K562 (cell line): ENCODE measurements around the gene WDR90. TPM values are rescaled to one million over a fixed set of nuclear protein-coding genes. Genes with fewer than 3 reads are reported as not detected.

ENCODE experiments used
- ATF1 ChIP-seq, 2 experiments: fragments of 450-650 bp in 1 of 2; IDR thresholded peaks; 2 replicates each; pipeline ENCODE4 v1.6.1; 2016; ENCODE audit warnings: missing compliant biosample characterization in 1 of 2, missing genetic modification characterization in 1 of 2
- MAFK ChIP-seq: IDR thresholded peaks from 2 replicates; pipeline ENCODE4 v1.6.1; 2011; ENCODE audit warnings: low read length, improper control_type of control experiment
- POLR2B ChIP-seq: fragments of 450-650 bp; IDR thresholded peaks from 2 replicates; pipeline ENCODE4 v1.6.1; 2018; ENCODE audit warnings: low read depth; ENCODE audit not compliant: partially characterized antibody
- SMC3 ChIP-seq: conservative IDR thresholded peaks from 2 replicates; pipeline ENCODE4 v1.6.1; 2011; ENCODE audit warnings: low read depth, low read length, improper control_type of control experiment; ENCODE audit not compliant: insufficient read depth
- SNRNP70 ChIP-seq: fragments of 200-400 bp; formaldehyde crosslinking; optimal IDR thresholded peaks from 2 replicates; pipeline ENCODE3; 2017; ENCODE audit warnings: low read depth, low read length
- polyA plus RNA-seq, 8 experiments: library from polyadenylated mRNA; depleted of rRNA in 4 of 8; stranded (reverse) in 5 of 8; unstranded in 3 of 8; fragments of >200 nt; fragmentation: Nextera tagmentation in 2 of 8; fragmentation: Illumina TruSeq in 1 of 8; extraction: Ambion mirVana in 2 of 8; extraction: Trizol in 1 of 8; gene quantifications; 2 replicates each; pipeline versions ENCODE4 v1.2.1 to v1.2.3, GENCODE V29; 2011 to 2014; ENCODE audit warnings: inconsistent platforms in 1 of 8, missing spikeins in 1 of 8
- total RNA-seq, 7 experiments: library from RNA; depleted of rRNA in 6 of 7; stranded (reverse); fragments of >200 nt in 6 of 7; fragmentation: Illumina TruSeq in 2 of 7; extraction: Trizol in 2 of 7; gene quantifications; 2 replicates each; pipeline versions ENCODE4 v1.2.1 to v1.2.3, GENCODE V29; 2011 to 2021; ENCODE audit warnings: low replicate concordance in 1 of 7
- TF ChIP-seq, protein P1 (sequence below): fragments of 450-650 bp; IDR thresholded peaks from 2 replicates; pipeline ENCODE4 v1.6.1; 2016; ENCODE audit warnings: borderline replicate concordance
- TF ChIP-seq, protein P2 (sequence below): fragments of 250-450 bp; sonication (Bioruptor Pico); IDR thresholded peaks from 2 replicates; pipeline ENCODE4 v1.5.0; 2022; ENCODE audit warnings: mild to moderate bottlenecking
- TF ChIP-seq, protein P3 (sequence below): fragments of 450-650 bp; IDR thresholded peaks from 2 replicates; pipeline ENCODE4 v1.6.1; 2016; ENCODE audit warnings: low read depth, mild to moderate bottlenecking, moderate library complexity
- TF ChIP-seq, protein P4 (sequence below): fragments of 200-600 bp; sonication (generic); IDR thresholded peaks from one replicate; pipeline ENCODE4 v1.6.1; 2012; ENCODE audit warnings: mild to moderate bottlenecking, low read depth, low read length, inconsistent platforms

The WDR90 gene
- total and polyA plus RNA-seq, 9 of the 15 experiments (the other 6 are each of a cell fraction or from before 2014, with no cell fraction given) = 0.44 to 12.6 (median 3.3) TPM

DNA sequence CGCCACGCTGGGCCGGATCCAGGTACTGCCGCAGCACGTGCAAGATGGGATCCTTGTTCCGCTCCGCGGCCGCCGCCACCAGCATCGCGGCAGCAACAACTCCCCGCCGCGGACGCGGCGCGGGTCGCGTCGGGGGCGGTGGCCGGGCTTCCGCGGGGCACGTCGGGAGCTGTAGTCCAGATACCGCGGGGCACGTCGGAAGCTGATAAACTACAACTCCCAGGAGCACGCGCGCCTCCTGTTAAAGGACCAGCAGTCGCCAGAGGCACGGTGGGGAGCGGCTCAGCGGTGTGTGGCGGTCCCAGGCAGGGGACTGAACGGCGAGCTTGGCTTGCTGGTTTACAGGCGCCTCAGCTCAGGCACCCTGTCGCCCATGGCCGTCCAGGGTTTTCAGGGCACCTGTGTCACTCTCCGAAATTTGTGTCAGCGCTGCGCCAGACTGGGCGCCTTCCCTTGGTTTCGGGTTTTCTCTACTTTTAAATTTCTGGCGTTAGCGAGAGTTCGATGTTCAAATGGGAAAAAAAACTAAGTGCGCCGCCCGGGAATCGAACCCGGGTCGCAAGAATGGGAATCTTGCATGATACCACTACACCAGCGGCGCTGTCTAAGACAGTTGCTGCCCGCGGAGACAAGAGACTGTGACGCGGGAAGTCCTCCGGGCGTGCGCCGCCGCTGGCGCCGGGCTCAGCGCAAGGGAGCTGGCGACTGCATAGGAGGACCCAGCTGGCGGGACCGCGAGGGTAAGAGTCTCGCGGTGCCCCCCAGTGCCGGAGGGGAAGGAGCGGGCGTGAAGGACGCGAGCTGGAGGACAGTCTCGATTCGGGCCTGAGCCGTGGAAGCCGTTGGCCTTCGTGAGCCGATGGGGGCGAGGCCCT lies 12.7 kb upstream of the WDR90 start, which contains the start of gene METTL26 (continued):
- TF ChIP-seq, protein P1, sequence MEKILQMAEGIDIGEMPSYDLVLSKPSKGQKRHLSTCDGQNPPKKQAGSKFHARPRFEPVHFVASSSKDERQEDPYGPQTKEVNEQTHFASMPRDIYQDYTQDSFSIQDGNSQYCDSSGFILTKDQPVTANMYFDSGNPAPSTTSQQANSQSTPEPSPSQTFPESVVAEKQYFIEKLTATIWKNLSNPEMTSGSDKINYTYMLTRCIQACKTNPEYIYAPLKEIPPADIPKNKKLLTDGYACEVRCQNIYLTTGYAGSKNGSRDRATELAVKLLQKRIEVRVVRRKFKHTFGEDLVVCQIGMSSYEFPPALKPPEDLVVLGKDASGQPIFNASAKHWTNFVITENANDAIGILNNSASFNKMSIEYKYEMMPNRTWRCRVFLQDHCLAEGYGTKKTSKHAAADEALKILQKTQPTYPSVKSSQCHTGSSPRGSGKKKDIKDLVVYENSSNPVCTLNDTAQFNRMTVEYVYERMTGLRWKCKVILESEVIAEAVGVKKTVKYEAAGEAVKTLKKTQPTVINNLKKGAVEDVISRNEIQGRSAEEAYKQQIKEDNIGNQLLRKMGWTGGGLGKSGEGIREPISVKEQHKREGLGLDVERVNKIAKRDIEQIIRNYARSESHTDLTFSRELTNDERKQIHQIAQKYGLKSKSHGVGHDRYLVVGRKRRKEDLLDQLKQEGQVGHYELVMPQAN = peak; percentile 79; the same call in 1 of the 2 replicates
- TF ChIP-seq SNRNP70 = no peak
- TF ChIP-seq, protein P2, sequence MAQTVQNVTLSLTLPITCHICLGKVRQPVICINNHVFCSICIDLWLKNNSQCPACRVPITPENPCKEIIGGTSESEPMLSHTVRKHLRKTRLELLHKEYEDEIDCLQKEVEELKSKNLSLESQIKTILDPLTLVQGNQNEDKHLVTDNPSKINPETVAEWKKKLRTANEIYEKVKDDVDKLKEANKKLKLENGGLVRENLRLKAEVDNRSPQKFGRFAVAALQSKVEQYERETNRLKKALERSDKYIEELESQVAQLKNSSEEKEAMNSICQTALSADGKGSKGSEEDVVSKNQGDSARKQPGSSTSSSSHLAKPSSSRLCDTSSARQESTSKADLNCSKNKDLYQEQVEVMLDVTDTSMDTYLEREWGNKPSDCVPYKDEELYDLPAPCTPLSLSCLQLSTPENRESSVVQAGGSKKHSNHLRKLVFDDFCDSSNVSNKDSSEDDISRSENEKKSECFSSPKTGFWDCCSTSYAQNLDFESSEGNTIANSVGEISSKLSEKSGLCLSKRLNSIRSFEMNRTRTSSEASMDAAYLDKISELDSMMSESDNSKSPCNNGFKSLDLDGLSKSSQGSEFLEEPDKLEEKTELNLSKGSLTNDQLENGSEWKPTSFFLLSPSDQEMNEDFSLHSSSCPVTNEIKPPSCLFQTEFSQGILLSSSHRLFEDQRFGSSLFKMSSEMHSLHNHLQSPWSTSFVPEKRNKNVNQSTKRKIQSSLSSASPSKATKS (CRISPR knock-in tag) = no peak
- peak; percentile 51 for TF ChIP-seq POLR2B
- TF ChIP-seq, protein P3, sequence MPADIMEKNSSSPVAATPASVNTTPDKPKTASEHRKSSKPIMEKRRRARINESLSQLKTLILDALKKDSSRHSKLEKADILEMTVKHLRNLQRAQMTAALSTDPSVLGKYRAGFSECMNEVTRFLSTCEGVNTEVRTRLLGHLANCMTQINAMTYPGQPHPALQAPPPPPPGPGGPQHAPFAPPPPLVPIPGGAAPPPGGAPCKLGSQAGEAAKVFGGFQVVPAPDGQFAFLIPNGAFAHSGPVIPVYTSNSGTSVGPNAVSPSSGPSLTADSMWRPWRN = no peak
- TF ChIP-seq ATF1 (CRISPR knock-in tag; IDR thresholded peaks at IDR 0.05) = no peak
- peak; percentile 86 for TF ChIP-seq ATF1 (tag; IDR thresholded peaks at IDR 0.05)
- peak; percentile 28; the same call in 1 of the 2 replicates for TF ChIP-seq MAFK
- TF ChIP-seq SMC3 = 0 out of 2 replicates have a peak, but pooled peaks have one; percentile 7
- TF ChIP-seq, protein P4, sequence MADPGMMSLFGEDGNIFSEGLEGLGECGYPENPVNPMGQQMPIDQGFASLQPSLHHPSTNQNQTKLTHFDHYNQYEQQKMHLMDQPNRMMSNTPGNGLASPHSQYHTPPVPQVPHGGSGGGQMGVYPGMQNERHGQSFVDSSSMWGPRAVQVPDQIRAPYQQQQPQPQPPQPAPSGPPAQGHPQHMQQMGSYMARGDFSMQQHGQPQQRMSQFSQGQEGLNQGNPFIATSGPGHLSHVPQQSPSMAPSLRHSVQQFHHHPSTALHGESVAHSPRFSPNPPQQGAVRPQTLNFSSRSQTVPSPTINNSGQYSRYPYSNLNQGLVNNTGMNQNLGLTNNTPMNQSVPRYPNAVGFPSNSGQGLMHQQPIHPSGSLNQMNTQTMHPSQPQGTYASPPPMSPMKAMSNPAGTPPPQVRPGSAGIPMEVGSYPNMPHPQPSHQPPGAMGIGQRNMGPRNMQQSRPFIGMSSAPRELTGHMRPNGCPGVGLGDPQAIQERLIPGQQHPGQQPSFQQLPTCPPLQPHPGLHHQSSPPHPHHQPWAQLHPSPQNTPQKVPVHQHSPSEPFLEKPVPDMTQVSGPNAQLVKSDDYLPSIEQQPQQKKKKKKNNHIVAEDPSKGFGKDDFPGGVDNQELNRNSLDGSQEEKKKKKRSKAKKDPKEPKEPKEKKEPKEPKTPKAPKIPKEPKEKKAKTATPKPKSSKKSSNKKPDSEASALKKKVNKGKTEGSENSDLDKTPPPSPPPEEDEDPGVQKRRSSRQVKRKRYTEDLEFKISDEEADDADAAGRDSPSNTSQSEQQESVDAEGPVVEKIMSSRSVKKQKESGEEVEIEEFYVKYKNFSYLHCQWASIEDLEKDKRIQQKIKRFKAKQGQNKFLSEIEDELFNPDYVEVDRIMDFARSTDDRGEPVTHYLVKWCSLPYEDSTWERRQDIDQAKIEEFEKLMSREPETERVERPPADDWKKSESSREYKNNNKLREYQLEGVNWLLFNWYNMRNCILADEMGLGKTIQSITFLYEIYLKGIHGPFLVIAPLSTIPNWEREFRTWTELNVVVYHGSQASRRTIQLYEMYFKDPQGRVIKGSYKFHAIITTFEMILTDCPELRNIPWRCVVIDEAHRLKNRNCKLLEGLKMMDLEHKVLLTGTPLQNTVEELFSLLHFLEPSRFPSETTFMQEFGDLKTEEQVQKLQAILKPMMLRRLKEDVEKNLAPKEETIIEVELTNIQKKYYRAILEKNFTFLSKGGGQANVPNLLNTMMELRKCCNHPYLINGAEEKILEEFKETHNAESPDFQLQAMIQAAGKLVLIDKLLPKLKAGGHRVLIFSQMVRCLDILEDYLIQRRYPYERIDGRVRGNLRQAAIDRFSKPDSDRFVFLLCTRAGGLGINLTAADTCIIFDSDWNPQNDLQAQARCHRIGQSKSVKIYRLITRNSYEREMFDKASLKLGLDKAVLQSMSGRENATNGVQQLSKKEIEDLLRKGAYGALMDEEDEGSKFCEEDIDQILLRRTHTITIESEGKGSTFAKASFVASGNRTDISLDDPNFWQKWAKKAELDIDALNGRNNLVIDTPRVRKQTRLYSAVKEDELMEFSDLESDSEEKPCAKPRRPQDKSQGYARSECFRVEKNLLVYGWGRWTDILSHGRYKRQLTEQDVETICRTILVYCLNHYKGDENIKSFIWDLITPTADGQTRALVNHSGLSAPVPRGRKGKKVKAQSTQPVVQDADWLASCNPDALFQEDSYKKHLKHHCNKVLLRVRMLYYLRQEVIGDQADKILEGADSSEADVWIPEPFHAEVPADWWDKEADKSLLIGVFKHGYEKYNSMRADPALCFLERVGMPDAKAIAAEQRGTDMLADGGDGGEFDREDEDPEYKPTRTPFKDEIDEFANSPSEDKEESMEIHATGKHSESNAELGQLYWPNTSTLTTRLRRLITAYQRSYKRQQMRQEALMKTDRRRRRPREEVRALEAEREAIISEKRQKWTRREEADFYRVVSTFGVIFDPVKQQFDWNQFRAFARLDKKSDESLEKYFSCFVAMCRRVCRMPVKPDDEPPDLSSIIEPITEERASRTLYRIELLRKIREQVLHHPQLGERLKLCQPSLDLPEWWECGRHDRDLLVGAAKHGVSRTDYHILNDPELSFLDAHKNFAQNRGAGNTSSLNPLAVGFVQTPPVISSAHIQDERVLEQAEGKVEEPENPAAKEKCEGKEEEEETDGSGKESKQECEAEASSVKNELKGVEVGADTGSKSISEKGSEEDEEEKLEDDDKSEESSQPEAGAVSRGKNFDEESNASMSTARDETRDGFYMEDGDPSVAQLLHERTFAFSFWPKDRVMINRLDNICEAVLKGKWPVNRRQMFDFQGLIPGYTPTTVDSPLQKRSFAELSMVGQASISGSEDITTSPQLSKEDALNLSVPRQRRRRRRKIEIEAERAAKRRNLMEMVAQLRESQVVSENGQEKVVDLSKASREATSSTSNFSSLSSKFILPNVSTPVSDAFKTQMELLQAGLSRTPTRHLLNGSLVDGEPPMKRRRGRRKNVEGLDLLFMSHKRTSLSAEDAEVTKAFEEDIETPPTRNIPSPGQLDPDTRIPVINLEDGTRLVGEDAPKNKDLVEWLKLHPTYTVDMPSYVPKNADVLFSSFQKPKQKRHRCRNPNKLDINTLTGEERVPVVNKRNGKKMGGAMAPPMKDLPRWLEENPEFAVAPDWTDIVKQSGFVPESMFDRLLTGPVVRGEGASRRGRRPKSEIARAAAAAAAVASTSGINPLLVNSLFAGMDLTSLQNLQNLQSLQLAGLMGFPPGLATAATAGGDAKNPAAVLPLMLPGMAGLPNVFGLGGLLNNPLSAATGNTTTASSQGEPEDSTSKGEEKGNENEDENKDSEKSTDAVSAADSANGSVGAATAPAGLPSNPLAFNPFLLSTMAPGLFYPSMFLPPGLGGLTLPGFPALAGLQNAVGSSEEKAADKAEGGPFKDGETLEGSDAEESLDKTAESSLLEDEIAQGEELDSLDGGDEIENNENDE = no peak
